HepG2 (cell line): ENCODE results near the gene PTCH1. TPM values are rescaled to one million over a fixed set of nuclear protein-coding genes. Genes with fewer than 3 reads are reported as not detected.
A peak's percentile ranks its signal among the peaks of the same experiment; 100 is the strongest.

ENCODE experiments used
- ATAC-seq: fragments of 200-7000 bp; cut with Tn5 transposase; 3 replicates; pipeline ENCODE4 v1.9.1; 2020; ENCODE audit warnings: mild to moderate bottlenecking, moderate library complexity
- BruUV-seq: library from RNA; stranded (reverse); fragments of 400-500 nt; replicated peaks from 2 replicates; lab custom pipeline; 2021; lab: Mats Ljungman, UMichigan
- CTCF ChIA-PET: fragments of 300-600 bp; formaldehyde crosslinking; extraction: SDS; loops from one replicate; lab custom pipeline; 2021; ENCODE audit warnings: low total read pairs, inconsistent platforms, low intra/inter-chr PET ratio; lab: Yijun Ruan, JAX
- POLR2A ChIA-PET: fragments of 350-600 bp; sonication (Branson Sonifier 250); formaldehyde crosslinking; loops from one replicate; lab custom pipeline; 2020; ENCODE audit warnings: antibody characterized with exemption, inconsistent platforms; lab: Yijun Ruan, JAX
- DNase-seq: peaks from one replicate; pipeline ENCODE4 v3.0.0-alpha.2; 2015; ENCODE audit warnings: low spot score
- FAIRE-seq: peaks from 3 replicates; lab custom pipeline; 2011; peaks lifted over from hg19 to GRCh38; lab: Jason Lieb, UNC
- H2AFZ ChIP-seq: one replicate; pipeline ENCODE4 v1.6.1; 2011; ENCODE audit warnings: low read length, inconsistent platforms
- H3K27ac ChIP-seq: fragments of 300-600 bp; 3 replicates; pipeline ENCODE4 v1.8.0; 2011; ENCODE audit warnings: mixed run types, mild to moderate bottlenecking, mixed read lengths, low read length, inconsistent platforms; ENCODE audit not compliant: insufficient read depth; ENCODE audit errors: extremely low read length
- H3K27me3 ChIP-seq, 2 experiments: fragments of 200-600 bp in 1 of 2; 2 replicates in 1 of 2; 3 replicates in 1 of 2; pipeline versions ENCODE4 v1.6.0 to v1.8.0; 2011; ENCODE audit warnings: low read length in 2 of 2, mild to moderate bottlenecking in 2 of 2, moderate library complexity in 2 of 2, inconsistent platforms in 1 of 2; ENCODE audit not compliant: insufficient read depth in 2 of 2, control insufficient read depth in 1 of 2
- H3K36me3 ChIP-seq, 2 experiments: fragments of 200-600 bp in 1 of 2; replicated peaks in 1 of 2; 2 replicates in 1 of 2; 3 replicates in 1 of 2; pipeline versions ENCODE4 v1.5.1 to v1.8.0; 2011; ENCODE audit warnings: low read length in 2 of 2, inconsistent platforms in 1 of 2; ENCODE audit not compliant: insufficient read depth in 2 of 2, control insufficient read depth in 1 of 2
- H3K4me1 ChIP-seq: 2 replicates; pipeline ENCODE4 v1.5.1; 2012; ENCODE audit warnings: low read length, inconsistent platforms; ENCODE audit not compliant: insufficient read depth
- H3K4me2 ChIP-seq: 2 replicates; pipeline ENCODE4 v1.6.0; 2011; ENCODE audit warnings: low read depth, low read length, inconsistent platforms
- H3K4me3 ChIP-seq, 3 experiments: fragments of 200-600 bp in 1 of 3; sonication (generic), shearing (Covaris generic) in 1 of 3; replicated peaks in 1 of 3; 2 replicates each; pipeline ENCODE4 v1.5.1; 2011 to 2016; ENCODE audit warnings: low read length in 3 of 3, inconsistent platforms in 2 of 3, low read depth in 2 of 3, mild to moderate bottlenecking in 2 of 3, control low read depth in 1 of 3, mixed read lengths in 1 of 3; ENCODE audit not compliant: insufficient read depth in 1 of 3
- H3K79me2 ChIP-seq: one replicate; pipeline ENCODE4 v1.6.1; 2011; ENCODE audit warnings: low read length, inconsistent platforms; ENCODE audit not compliant: insufficient read depth
- H3K9ac ChIP-seq: 2 replicates; pipeline ENCODE4 v1.6.0; 2011; ENCODE audit warnings: mild to moderate bottlenecking, low read depth, low read length, inconsistent platforms; ENCODE audit not compliant: insufficient read depth
- H3K9me3 ChIP-seq: 2 replicates; pipeline ENCODE4 v1.5.1; 2012; ENCODE audit warnings: mild to moderate bottlenecking, low read length
- H4K20me1 ChIP-seq: 2 replicates; pipeline ENCODE4 v1.6.0; 2011; ENCODE audit warnings: inconsistent platforms, mild to moderate bottlenecking, low read length, moderate library complexity; ENCODE audit not compliant: insufficient read depth
- ZBTB2 ChIP-seq: sonication (generic); formaldehyde crosslinking; IDR thresholded peaks from 2 replicates; pipeline ENCODE4 v1.8.0; 2022; ENCODE audit warnings: low read depth, missing genetic modification reagents
- ZC3H4 ChIP-seq: sonication (generic); formaldehyde crosslinking; IDR thresholded peaks from 2 replicates; pipeline ENCODE4 v1.4.0; 2020; ENCODE audit warnings: missing genetic modification reagents, borderline replicate concordance
- ZNF562 ChIP-seq: sonication (generic); formaldehyde crosslinking; IDR thresholded peaks from 2 replicates; pipeline ENCODE4 v1.8.0; 2022; ENCODE audit warnings: missing genetic modification reagents, borderline replicate concordance
- ZNF564 ChIP-seq: sonication (generic); formaldehyde crosslinking; IDR thresholded peaks from 2 replicates; pipeline ENCODE4 v1.8.1; 2023; ENCODE audit warnings: mild to moderate bottlenecking, missing genetic modification reagents
- WGBS: methylation state at CpG from one replicate; pipeline ENCODE4 v1.1.6; 2017; ENCODE audit warnings: low lambda C conversion rate; 5-methylcytosine and 5-hydroxymethylcytosine counted together
- in situ Hi-C: cut with HindIII; loops from 2 replicates; pipeline ENCODE4 v1.10.0; 2017; ENCODE audit warnings: low pct_unique_long_range_greater_than_20kb; ENCODE audit not compliant: extremely low pct_ligation_motif_present
- intact Hi-C: fragments of 100-400 bp; cut with micrococcal nuclease; formaldehyde crosslinking; loops from one replicate; pipeline ENCODE4 v1.10.0; 2022; ENCODE audit not compliant: unreplicated experiment
- polyA plus RNA-seq, 8 experiments: library from polyadenylated mRNA; depleted of rRNA in 3 of 8; stranded (reverse) in 7 of 8; unstranded in 1 of 8; fragments of >200 nt; fragmentation: Illumina TruSeq in 4 of 8; extraction: Trizol in 4 of 8; gene quantifications; 2 replicates each; pipeline versions ENCODE4 v1.2.1 to v1.2.3, GENCODE V29; 2011 to 2016; ENCODE audit warnings: low read depth in 4 of 8, missing spikeins in 1 of 8, mixed read lengths in 1 of 8; ENCODE audit not compliant: insufficient read depth in 1 of 8
- total RNA-seq, 5 experiments: library from RNA; depleted of rRNA; stranded (reverse); fragments of >200 nt; fragmentation: Illumina TruSeq; extraction: Trizol; gene quantifications; 2 replicates each; pipeline ENCODE4 v1.2.3, GENCODE V29; 2016; ENCODE audit warnings: low read depth in 1 of 5
- TF ChIP-seq, protein P1 (sequence below): sonication (generic); formaldehyde crosslinking; IDR thresholded peaks from 2 replicates; pipeline ENCODE4 v1.4.0; 2020; ENCODE audit warnings: missing genetic modification reagents

PTCH1 gene
- total and polyA plus RNA-seq, 2 of the 13 experiments (the other 11 are each of a cell fraction or from before 2014, with no cell fraction given) = 2.8 to 3.9 TPM

DNA sequence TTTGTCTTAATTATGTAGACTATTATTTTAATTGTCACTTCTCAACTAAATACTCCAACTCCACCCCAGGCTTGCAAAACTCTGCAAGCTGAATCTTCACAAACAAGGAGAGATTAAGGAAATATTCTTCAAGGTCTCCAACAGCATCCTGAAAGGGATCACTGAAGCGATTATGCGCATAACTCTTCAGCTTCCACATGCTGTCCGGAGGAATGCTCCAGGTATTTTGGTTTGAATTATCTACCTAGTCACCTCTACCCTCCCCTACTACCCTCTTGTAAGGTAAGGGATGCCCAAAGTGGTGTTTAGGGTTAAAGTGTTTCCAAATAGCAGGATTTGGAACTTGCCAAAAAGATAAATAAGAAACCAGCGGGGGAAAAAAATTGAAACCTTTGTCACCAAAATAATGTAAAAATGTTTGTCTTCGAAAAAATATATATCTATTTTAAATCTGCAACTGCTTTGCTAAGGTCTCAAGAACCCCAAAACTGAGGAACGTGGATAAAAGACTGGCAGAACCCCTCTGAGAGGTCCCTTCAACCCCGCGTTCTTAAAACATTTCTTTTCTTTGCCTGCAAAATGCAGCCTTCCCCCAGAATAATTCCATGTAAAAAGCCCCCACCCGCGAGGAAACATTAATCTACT, 11.6 kb downstream of the PTCH1 start:
- in situ Hi-C loops (no loop called here), intact Hi-C loops (loop anchor here (2.0 kb wide), 1 partner anchor 72 kb away; no protein-coding TSS in a partner anchor)
- Histone ChIP-seq H4K20me1 (peaks cover 17% of the 10 kb centered on the region; the same call in 1 of the 2 replicates), H3K27me3 (no peaks in the 10 kb centered on the region; a peak in 1 of 5 replicates), H3K9me3 (no peaks in the 10 kb centered on the region), H3K9ac (peak overlapping the region; percentile 85), H3K4me1 (peaks cover 33% of the 10 kb centered on the region), H2AFZ (no peak overlapping the region), H3K4me2 (peak overlapping the region; percentile 83), H3K4me3 (peak overlapping the region; percentile 80 to 93 (median 82)), H3K36me3 (peaks cover 0 to 1% of the 10 kb centered on the region in 2 experiments; a peak in 2 of 5 replicates), H3K79me2 (peaks cover 33% of the 10 kb centered on the region), H3K27ac (peak overlapping the region; percentile 93)
- WGBS = 28% methylated on average over 10 of the region's 10 CpGs
- ChIA-PET CTCF (no interaction called here), POLR2A (interaction anchor here (1.2 to 1.3 kb wide), 2 partner anchors 369 to 370 kb away, joined by 3 to 5 read pairs; partner anchors contain the start of gene ERCC6L2)
- BruUV-seq = TSS peak; percentile 53
- DNase-seq (no peak), ATAC-seq (no peak), FAIRE-seq (no peak)
- TF ChIP-seq ZC3H4 (CRISPR knock-in tag) = no peak
- TF ChIP-seq, protein P1, sequence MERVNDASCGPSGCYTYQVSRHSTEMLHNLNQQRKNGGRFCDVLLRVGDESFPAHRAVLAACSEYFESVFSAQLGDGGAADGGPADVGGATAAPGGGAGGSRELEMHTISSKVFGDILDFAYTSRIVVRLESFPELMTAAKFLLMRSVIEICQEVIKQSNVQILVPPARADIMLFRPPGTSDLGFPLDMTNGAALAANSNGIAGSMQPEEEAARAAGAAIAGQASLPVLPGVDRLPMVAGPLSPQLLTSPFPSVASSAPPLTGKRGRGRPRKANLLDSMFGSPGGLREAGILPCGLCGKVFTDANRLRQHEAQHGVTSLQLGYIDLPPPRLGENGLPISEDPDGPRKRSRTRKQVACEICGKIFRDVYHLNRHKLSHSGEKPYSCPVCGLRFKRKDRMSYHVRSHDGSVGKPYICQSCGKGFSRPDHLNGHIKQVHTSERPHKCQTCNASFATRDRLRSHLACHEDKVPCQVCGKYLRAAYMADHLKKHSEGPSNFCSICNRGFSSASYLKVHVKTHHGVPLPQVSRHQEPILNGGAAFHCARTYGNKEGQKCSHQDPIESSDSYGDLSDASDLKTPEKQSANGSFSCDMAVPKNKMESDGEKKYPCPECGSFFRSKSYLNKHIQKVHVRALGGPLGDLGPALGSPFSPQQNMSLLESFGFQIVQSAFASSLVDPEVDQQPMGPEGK (CRISPR knock-in tag) = 0 out of 2 replicates have a peak, but pooled peaks have one; percentile 35
- TF ChIP-seq ZNF562 (CRISPR knock-in tag) = no peak
- no peak for TF ChIP-seq ZBTB2 (CRISPR knock-in tag)
- 0 out of 2 replicates have a peak, but pooled peaks have one; percentile 2 for TF ChIP-seq ZNF564 (CRISPR knock-in tag)
- TF ChIP-seq, all 625 proteins: peak for 2
